ENCODE data around the gene UNC5C. TPM values are rescaled to one million over a fixed set of nuclear protein-coding genes. Genes with fewer than 3 reads are reported as not detected.

Gene UNC5C
- 0.01 to 0.02 TPM (median 0.01 TPM) in 4 of 5 replicates, not detected in the other for total RNA-seq (2022; extraction: Qiagen RNA extraction)

GRCh38 chr4:95548738-95549245, at the start of gene UNC5C:
Gene UNC5C (minus strand): TSS chr4:95548973.

